NCI-H1092 treated with DMSO at 0.1 percent for 48 hours (cell line): ENCODE data around the gene CXXC5.

Experiments
- DNase-seq: peaks from one replicate; lab custom pipeline; 2025; lab: John Stamatoyannopoulos, UW

The CXXC5 gene

DNA sequence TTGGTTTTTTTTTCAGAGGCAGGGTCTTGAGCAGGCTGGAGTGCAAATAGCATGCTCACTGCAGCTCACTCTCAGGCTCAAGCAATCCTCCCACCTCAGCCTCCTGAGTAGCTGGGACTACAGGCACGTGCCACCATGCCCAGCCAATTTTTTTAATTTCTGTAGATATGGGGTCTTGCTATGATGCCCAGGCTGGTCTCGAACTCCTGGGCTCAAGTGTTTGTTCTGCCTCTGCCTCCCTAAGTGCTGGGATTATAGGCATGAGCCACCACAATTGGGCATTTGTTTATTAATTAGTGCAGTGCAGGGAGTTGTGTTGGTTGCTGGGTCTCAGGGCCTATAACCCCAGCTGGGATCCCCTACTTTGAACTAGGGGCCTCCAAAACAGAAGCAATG is 47.0 kb downstream of the CXXC5 start:
- no peak for DNase-seq

DNA sequence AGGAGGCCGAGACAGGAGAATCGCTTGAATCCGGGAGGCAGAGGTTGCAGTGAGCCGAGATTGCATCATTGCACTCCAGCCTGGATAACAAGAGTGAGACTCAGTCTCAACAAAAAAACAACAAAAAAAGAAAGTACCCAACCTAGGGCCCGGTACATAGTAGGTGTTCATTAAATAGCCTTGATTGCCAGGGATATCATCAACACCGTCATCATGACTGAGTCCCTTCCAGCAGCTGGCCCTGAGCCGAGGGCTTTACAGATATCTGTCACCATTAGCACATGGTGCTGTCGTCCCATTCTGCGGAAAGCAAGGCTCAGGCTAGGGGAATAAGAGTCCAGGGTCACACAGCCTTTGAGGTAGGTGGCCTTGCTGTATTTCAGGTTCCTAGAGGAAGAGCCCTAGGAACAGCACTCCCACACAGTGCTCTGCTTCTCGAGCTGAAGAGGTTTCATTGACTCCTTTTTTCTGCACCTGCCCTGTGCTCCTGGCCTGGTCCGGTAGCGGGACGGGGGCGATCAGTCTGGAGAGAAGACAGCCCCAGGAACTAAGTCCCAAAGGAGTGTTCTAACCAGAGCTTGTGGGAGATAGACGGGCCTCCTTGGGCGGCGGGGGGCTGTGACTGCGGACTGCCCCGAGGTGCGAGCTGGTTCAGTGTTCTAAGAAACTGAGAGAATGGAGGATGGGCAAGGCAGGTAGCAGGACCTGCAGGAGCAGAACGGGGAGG is 48.2 kb downstream of the CXXC5 start:
- DNase-seq = no peak

DNA sequence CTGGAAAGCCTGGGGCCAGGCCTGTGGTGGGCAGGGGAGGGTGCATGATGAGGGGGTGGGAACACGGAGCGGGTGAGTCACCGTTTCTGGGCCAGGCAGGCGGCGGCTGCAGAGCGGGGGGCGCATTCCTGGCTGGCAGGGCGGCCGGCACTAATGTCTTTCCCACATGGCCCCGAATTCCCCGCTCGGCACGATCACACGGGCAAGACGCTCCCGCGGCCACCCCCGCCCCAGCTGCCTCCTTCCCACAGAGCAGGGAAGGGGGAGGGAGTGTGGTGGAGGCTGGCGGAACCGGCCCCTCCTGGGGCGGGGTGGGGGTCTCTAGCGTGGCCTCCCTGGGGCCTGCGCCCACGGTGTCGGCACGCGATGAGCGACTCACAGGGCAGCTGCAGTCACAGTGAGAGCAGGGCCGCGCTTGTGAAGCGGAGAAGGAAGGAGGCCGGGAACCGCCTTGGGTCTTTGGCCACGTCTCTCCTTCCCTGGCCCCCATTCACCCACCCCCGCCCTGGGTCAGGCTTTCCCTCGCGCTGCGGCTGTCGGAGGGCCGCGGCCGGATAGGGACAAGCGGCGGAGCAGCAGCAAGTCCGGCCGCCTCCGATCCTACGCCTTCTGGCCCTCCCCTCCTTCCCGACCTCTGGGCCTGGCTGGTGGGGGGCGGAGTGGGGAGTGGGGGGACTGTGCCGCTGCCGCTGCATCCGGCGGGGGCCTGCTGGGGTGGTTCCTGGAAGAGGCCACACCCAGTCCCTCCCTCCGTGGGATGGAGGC is 48.9 kb downstream of the CXXC5 start:
- DNase-seq = no peak

DNA sequence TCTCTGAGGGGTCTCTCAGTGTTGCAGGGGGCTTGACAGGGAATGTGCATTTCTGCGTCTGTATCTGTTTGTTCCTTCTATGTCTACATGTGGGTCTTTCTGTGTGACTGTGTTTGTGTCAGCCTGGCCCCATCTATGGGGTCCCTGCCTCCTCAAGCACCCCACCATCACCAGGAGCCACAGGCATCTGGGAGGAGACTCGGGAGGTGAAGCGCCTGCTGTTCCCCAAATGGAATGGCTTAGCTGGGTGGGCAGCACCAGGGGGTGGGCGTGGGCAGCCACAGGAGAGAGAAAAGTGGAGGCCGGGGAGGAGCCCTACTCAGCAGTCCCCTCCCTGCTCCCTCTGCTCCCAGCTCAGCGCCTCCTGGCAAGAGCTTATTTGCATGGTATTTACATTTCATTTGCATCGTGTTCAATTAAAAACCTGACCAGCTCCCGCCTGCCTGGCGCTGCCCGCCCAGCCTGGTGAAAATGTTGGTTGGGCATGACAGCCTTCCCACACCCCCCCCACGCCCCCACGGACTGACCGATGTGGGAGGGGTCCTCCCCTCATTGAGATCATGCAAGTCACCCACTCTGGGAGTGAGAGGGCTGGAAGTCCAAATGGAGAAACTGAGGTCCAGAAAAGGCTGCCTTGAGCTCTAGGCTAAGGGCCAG is 50.5 kb downstream of the CXXC5 start:
- DNase-seq = peak; percentile 7

DNA sequence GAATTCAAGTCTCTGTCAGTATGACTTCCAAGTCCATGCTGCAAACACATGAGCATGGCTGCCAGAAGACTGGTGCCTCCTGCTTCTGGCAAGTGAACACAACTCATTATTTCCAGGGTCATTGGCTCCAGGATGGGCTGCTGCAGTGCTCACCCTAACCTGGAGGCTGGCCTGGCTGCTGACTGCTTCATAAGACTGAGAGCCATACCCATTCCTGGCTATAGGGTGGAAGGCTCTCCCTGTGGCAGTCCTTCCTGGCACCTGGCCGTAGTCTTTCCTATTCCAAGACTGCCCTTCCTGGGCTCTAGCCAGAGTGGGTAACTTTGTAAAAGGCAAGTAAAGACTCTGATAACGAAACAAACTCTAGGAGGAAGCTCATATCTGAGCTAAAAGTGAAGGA is 51.2 kb downstream of the CXXC5 start:
- DNase-seq = no peak

DNA sequence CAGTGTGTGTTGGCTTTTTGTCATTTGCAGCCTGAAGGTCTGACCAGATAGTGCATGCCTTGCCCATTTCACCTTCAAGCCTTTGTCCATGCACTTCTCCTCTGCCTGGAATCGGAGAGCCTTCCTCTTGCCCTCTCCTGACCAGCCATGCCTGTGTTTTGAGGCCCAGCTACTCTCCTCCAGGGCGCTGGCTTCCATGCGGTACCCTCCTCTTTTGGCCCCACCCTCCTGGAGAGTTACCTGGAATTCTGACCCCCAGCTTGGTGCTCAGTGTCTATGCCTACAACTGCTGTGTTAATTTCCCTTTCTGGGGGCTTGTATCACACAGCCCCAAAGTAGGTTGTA is 52.5 kb downstream of the CXXC5 start:
- DNase-seq = no peak

DNA sequence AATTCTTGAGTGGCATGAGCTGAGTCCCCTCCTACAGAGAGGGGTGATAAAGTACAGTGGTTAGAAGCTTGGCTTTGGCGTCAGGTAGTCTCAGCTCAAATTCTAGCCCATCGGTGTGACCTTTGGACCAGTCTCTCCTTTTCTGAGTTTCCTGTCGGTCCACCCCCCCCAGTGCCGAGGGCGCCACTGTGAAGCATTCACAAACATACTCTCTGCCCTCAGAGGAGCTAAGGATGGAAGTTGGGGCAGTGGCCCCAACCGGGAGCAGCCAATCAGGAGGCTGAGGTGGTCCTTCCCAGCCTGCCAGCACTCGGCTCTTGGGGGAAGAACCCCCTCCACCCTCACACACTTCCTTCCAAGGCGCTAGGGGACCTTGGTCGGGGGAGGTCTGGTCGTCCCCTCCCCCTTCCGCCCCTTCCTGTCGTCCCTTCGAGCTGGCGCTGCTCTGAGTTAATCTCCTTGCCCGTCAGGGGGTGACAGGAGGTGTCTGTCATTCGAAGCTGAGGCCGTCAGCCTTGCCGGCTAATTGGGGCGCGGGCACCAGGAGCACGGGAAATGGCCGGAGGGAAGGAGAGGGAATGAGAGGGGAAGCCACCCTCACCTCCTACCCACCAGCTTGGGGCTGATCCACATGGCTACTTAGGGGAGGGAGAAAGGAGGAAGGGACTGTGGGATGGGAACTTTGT is 53.0 kb downstream of the CXXC5 start:
- DNase-seq = no peak

DNA sequence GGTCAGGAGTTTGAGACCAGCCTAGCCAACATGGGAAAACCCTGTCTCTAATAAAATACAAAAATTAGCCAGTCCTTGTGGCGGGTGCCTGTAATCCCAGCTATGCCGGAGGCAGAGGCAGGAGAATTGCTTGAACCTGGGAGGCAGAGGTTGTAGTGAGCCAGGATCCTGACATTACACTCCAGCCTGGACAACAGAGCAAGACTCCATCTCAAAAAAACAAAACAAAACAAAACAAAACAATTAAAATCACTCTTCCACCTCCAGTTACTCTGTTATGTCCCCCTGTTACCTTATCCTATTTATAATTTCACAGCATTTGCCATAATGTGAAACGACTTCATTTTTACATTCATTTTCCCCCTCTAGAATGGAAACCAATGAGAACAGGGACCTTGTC is 54.4 kb downstream of the CXXC5 start:
- DNase-seq = no peak

DNA sequence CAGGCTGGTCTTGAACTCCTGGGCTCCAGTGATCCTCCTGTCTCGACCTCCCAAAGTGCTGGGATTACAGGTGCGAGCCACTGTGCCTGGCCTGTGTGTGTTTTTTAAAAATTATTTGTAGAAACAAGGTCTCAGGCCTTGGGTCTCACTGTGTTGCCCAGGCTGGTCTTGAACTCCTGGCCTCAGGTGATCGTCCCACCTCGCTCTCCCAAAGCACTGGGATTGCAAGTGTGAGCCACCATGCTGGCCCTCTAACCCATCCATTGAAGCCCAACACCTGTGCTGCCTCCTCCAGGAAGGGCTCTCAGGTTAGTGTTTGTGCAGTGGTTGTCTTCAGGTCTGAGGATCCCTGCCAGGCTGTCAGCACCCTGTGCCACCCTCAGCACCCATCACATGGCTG is 56.6 kb downstream of the CXXC5 start:
- no peak for DNase-seq

DNA sequence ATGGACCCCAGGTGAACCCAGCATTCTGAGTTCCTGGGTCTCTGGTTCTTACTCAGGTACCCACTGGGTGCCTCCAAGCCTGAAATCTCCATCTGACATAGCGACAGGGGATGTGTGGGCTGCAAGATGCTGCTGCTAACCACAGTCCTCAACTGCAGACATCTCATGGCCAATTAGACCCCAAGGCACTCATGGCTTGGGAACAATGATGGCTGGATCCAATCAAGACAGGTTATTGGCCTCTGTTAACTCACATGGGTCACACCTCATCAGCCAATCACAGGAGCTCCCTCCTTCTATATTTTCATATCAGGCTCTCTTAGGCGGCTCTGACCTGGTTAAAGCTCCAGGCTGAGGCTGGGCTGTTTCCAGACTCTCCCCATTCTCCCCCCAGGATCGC is 57.0 kb downstream of the CXXC5 start:
- no peak for DNase-seq

DNA sequence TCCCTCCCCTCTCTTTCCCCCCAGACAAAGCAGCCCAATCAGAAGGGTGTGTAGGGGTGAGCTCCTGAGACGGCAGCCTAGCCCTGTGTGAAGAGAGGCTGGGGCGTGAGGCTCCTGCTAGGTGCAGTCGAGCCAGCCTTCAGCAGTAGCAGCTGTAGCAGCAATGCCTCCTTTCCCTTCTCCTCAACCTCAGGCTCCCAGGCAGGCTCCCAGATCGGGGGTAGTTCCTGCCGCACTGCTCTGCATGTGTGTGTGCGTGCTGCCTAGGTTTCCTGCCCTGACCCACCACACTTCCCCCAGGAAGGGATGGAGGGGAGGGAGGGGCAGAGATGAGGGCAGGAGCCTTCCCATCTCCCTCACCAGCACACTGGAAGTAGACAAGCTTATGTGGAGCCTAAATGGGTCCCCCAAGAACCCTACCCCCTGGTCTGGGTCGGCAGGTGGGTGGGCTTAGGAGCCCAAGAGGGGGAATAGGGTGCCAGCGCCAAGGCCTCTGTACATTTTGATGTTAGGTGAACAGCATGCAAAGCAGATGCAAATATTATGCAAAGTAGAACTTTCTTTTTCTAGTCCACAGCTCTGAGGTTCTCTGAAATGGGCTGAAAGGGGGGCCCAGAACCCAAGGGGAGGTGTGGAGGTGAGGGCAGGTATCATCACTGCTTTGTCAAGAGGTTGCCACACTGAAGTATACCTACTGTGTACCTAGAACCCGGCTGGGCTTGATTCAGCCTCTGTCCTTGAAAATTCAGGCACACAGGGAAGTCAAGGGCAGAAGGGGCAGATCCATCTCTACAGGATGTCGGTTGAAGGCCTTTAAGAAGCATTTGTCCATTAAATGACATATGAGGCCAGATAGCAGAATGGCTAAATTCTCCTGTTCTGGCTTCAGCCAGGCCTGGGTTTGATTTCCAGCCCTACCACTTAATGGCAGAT is 57.8 kb downstream of the CXXC5 start:
- DNase-seq = no peak

DNA sequence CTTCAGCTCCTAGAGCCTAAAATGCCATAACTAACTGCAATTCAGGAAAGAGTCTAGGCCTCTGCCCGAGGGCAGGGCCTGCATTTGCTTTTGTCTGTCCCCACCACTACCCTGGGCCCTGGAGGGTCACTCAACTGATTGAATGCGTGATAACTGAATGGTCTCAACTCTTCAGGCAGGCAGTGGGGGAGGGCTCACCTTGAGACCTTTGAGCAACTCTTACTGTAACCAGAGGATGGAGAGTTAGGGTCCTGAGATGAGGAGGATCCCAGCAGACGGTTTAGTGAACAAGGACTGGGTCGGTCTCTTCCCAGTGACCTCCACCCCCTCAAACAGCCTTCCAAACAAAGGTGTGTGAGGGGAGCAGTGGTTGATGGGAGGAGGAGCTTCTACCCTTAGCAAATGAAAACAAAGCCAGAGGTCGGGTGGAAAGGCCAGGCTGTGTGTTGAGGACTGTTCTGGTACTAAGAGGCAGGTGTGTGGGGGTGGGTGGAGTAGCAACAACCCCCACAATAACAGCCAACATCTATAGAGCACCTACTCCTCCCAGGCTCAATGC is 59.4 kb downstream of the CXXC5 start:
- DNase-seq = no peak

DNA sequence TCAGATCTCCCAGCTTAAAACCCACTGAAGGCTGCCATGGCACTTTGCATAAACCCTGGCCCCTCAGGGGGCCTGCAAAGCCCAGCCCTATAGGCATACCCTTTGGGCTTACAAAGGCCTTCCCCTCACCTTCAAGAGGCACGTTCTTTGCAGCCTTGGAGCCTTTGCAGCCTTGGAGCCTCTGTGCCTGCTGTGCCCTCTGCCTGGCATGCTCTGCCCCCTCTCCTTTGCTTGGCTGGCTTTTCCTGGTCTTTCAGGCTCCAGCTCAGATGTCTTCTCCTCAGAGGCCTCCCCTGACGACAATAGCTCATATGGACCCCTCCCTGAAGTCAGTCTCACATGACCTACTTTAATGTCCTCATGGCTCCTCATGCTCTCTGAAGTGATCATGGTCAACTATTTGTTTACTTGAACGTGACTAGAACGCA is 60.3 kb downstream of the CXXC5 start:
- DNase-seq = no peak

DNA sequence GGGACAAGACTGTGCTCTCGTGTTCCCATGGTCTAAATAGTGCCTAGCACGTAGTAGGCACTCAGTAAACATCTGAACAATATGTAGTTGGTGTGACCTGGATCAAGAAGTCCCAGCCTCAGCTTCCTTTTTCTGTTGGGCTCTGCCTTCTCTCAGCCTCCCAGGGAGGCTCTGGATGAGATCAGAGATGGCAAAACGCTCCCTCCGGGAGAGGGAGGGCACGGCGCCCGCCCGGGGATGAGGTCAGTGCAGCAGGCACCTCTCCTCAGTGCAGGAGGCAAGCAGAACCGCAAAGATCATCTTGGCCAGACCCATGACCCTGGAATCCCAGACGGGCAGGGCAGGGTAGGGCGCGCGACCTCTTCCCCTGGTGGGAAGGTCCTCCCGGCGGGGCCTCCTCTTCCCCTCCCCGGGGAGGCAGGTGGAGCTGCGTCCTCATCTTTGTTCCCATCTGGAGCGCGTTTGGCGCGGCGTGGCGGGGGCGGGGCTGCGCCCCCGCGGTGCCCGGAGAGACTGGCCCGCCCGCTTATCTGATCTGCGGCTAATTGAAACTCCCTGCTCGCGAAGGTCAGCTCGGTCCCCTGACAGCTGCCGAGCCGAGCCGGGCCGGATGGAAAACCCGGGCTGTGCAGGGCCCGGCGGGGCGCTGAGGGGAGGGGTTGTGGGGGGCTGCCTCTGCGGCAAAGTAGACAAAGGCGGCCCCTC is 60.9 kb downstream of the CXXC5 start:
- peak; percentile 71 for DNase-seq

DNA sequence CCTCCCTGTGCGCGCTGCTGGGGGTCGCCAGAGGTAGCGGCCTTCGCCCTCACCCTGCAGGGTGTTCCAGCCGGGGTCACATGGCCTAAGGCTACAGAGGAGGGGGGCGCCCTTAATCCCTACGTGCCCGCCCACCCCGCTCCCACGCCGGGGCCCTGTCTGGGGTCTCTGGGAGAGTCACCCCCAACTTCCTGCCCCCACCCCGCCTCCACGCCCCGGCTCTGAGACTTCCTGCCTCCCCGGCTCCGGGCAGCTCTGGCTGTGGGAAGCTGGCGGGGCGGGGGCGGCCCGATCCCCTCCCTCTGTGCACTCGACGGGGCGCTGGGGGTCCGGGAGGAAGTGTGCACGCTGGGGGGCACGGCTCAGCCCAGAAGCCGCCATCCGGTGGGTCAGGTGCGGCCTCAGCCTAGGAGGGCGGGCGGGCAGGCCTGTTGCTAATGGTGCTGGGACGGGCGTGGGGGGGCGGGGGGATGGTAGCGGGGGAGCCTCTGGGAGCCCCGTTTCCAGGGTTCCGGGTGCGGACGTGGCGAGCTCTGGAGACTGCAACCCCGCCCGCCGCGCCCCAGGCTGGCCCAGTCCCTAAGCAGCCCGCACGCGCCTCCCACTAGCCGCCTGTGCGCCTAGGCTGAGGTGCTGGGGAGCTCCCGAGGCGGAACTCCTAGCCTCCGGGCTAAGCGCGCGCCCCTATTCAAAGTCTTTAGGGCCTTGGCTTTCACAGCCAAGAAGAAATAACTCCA is 61.6 kb downstream of the CXXC5 start:
- DNase-seq = no peak

DNA sequence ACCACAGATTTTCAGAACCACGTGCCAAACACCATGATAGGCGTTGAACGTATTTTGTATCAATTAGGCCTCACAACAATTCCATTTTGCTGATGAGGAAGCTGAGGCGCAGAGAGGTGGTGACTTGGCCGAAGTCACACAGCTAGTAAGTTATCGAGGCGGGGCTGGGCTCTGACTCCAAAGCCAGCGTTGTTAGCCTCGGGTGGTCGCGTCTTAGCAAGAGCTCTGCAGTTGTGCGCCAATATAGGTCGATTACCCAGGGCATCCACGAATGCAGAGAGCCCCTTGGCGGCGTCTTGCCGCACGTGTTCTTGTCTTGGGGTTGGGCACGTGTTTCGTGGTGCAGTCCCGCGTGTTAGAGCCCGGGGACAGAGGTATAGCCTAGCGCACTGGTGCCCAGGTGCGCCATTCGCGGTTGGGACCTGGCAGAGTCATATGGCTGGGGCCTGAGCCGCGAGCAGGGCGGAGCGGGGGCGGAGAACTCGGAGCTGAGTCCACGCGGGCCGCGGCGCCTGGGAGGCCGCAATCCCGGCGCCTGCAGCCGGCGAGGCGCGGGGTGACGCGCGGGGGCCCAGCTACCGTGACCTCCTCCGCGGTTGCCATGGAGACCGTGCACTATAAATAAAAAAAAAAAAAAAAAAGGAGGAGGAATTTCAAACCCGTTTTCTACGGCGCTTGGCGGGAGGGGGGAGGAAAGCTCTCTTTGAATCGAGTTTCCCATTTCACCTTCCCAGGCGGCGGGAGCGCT is 62.3 kb downstream of the CXXC5 start:
- DNase-seq = peak; percentile 42

DNA sequence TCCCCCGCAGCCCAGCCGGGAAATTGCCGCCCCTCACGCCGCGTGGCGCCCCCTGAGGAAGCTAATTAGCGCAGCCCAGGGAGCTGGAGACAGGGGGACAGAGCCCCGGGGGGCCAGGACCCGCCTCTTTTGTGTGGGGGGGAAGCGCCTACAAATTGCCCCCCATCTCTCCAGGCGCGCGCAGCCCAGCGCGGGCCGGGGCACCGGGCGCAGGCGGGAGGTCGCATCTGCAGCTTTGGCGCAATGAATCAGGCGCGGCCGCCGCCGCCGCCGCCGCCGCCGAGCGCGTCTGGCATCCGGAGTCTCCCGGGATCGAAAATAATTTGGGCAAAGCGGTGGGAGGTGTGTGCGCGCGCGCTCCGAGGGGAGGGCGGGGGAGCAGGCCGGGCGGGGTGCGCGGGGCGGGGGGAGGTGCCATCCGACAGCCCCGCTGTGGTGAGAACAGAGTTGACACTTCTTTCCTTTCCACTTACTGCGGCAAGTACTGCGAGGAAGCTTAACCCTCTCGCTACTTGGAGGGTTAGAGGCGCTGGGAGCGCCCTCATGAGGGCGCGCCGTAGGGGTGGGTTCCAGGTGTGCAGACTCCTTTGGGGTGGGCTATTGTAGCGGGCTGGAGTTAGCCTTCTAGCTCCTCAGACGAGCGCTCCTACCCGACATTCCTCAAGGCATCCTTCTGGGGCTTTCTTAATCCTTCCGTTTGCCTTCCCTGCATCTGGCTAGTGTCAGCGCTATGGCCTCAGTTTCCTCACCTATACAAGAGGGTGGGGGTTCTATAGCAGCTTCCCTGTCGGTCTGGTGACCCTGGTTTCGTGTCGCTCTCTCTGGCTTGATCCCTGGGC is 63.1 kb downstream of the CXXC5 start:
- DNase-seq = peak; percentile 41

DNA sequence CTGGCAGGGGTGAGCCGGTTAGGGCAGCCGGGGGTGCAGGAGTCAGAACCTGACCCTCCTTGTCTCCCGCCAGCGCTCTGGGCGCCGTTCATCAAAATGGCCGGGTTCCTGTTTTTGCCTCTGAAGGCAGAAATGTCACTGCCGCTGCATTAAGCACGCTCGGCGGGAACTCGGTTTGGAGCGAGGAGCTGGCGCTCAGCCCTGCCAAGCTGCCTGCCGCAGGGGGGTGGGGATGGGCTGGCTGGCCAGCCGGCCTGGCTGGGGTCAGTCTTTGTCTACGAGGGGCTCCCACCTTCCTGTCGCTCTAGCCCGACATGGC is 63.7 kb downstream of the CXXC5 start:
- peak; percentile 40 for DNase-seq
